ENCODE measurements around the gene KIF1B.
A peak's percentile ranks its signal among the peaks of the same experiment; 100 is the strongest.
"Not testable (repeated sequence)": the region's sequence is repeated elsewhere in the genome, so short reads cannot be mapped to it uniquely, and the experiment has no call there.

The KIF1B gene

DNA sequence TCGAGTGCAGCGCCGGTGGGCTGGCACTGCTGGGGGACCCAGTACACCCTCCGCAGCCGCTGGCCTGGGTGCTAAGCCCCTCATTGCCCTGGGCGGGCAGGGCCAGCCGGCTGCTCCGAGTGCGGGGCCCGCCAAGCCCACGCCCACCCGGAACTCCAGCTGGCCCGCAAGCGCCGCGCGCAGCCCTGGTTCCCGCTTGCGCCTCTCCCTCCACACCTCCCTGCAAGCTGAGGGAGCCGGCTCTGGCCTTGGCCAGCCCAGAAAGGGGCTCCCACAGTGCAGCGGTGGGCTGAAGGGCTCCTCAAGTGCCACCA, 216.1 kb downstream of the KIF1B start:
- DNase-seq; in situ Hi-C loops (cut with HindIII; ENCODE audit: low pct_ligation_motif_present, low pct_unique_long_range_greater_than_20kb, low sequenced_read_pairs): not testable (repeated sequence)

- DNase-seq, result no peak
- in situ Hi-C loops (cut with HindIII; ENCODE audit: low pct_ligation_motif_present, low pct_unique_long_range_greater_than_20kb, low sequenced_read_pairs), result no loop called here
These were observed 218.6 kb downstream of the KIF1B start for GRCh38 chr1:10428984-10429383.

DNA sequence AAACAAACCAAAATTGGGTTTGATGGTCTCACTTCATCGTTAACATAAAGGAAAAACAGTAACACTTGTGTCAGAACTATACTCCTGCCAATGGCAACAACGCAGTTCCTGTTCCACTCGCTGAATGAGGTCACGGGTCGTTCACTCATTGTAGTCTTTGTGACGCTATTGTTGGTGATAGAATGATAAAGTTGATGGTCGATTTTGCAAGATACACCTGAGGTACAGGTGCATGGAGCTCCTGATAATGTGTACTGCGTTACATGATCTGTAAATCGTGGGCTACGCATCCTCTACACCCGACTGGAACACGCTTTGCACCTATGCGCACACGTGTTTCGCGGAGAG, 219.5 kb downstream of the KIF1B start:
- in situ Hi-C loops (cut with HindIII; ENCODE audit: low pct_ligation_motif_present, low pct_unique_long_range_greater_than_20kb, low sequenced_read_pairs), result no loop called here
- DNase-seq, result no peak

DNA sequence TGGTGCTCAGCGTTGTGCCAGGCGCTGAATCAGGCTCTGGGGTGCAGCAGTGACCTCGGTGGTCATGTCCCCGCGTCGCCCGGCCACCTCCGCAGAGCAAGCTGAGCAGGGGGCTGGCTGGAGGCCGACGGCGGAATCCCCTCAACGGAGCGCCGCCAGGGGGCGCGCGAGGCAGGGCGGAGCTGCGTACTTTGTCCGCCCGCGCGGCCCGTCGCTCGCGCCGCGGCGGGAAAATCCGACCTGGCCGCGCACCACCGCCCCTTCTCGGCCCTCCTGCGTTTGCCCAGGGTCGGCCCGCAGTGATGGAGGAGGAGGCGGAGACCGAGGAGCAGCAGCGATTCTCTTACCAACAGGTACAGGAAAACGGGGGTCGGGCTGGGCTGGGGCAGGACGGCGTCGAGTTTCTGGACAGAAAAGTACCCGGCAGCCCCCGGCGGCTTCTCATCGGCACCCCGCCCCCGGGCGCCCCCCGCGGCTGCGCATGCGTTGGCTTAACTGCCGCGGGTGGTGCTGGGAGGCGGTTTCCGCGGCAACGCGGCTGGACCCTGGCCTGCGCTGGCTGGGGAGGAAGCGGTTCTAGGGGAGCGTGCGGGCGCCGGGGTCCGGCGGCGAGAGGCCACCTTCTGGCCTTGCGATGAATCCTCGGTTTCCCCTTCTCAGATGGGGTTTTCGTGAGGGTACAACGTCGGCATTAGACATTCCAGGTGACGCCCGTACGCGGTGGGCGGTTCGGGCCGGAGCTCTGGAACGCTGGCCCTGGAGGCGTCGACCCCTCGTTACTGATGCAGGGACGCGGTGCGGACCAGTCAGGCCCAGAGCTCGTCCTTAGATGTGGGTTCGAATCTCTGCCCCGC, 220.1 kb downstream of the KIF1B start, which contains the start of gene CENPS:
TSS of gene CENPS (plus strand) at position 218 of the 854 bp plus-strand sequence. CDS start at position 303, 85 bp downstream.
- in situ Hi-C loops (cut with HindIII; ENCODE audit: low pct_ligation_motif_present, low pct_unique_long_range_greater_than_20kb, low sequenced_read_pairs), result no loop called here
- DNase-seq, result peak; percentile 89
